Gastrocnemius medialis (tissue), 4 donors: ENCODE results near the gene OOSP1.

Source experiments
- CTCF ChIP-seq, 5 experiments: fragments of 450-650 bp in 3 of 5; fragments of 200-600 bp in 2 of 5; sonication (generic) in 2 of 5; IDR thresholded peaks in 4 of 5; conservative IDR thresholded peaks in 1 of 5; 1 replicate in 4 of 5; 2 replicates in 1 of 5; pipeline ENCODE4 v1.5.1; 2016 to 2019; ENCODE audit warnings: antibody characterized with exemption in 5 of 5, mild to moderate bottlenecking in 3 of 5, moderate library complexity in 3 of 5
- POLR2A ChIP-seq, 2 donors: fragments of 450-650 bp; IDR thresholded peaks; one replicate each; pipeline ENCODE4 v1.6.1; 2017; ENCODE audit warnings: antibody characterized with exemption in 2 of 2, mild to moderate bottlenecking in 2 of 2, moderate library complexity in 2 of 2

DNA sequence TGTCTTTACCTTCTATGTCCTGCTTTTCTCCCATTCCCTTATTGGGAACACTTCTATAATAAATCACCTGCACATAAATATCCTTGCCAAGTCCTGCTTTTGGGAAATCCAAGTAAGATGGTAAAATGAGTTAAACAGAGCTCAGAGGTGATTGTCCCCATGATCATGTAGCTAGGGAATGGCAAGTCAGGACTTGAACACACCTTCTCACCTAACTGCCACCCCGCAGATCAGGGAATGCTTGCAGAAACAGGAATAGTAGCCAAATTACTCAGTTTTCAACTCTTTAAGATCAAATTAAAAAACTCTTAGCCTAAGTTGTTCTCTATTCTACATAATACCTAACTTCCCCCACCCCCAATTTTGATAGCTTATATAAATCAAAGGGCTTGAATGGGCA, 43.6 kb upstream of the OOSP1 start:
- TF ChIP-seq CTCF (IDR thresholded peaks at IDR 0.05 in 4 of 5, conservative IDR thresholded peaks at IDR 0.05 in 1 of 5) (no peak), POLR2A (IDR thresholded peaks at IDR 0.05) (no peak)
